Midbrain (tissue), 1 donor: ENCODE measurements around the gene LONP2.
"Not testable (repeated sequence)": the region's sequence is repeated elsewhere in the genome, so short reads cannot be mapped to it uniquely, and the experiment has no call there.

ENCODE experiments used
- DNase-seq: peaks from one replicate; lab custom pipeline; 2025; lab: John Stamatoyannopoulos, UW

Gene LONP2

DNA sequence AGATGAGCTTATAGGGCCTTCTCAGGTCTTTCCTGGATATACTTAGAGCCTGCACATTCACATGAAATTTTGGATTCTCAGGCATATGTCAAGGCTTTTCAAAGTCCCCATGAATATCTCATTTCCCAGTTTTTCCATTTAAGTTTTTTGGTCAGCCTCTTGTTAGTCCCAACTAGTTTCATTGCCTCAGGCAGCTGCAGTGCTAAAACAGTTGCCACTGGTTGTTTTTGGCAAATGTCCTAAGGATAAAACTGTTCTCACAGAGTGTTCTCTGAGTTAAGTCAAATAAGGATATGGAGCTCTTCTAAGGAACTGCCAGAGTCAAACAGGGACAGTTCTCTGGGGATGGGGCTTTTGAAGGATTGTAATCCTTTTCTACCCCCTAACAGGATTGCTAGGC lies 43.1 kb downstream of the LONP2 start:
- no peak for DNase-seq

DNA sequence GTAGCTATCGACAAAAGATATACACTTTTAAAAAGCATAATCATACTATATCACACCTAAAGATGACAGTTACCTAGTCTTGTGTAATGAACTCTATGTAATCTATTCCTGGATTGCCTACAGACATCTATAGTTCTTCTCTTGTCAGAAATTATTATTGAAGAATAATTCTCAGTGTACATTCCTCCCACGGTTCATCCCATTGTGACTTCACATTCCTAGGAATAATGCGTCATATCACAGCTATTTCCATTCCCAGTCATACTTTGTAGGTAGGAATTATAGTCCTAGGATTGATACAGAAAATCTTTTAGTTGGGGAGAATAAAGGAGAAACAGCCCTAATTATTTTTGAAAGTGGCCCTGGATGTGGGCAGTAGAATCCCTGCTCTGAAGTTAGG lies 47.2 kb downstream of the LONP2 start:
- no peak for DNase-seq

GRCh38 chr16:48291754-48292153 lies 47.7 kb downstream of the LONP2 start:
- no peak for DNase-seq

DNA sequence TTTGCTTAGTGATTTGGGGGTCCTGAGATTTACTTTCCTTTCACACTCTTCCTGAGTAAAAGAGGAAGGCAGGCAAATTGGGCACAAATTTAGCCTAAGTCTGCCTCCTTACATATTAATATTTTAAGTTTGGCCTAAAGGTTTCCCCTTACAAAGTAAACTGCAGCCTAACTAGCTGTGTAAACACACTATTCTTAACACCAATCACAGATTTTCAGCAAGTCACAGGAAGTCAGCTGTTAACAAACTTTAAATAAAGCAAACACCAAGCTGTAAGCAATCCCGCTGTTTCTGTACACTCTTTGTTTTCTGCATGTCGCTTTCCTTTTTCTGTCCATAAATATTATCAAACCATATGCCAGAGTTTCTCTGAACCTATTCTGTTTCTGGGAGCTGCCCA lies 48.4 kb downstream of the LONP2 start:
- no peak for DNase-seq

DNA sequence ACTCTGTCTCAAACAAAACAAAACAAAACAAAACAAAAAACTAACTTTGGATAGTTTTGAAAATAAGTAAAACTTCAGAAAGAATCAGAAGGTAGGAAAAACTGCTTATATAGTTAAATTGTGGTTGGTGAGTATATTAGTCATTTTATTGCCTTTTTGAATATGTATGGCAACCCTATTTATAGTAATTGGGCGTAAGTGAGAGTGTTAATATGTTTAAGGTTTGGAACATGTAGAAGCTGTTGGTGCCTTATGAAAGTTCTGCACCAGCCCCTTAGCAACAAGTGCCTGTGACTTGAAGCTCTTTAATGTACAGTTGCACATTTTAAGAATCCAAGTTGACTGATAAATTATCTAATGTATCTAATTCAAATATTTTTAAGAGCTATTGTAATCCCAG lies 50.6 kb downstream of the LONP2 start:
- no peak for DNase-seq

- no peak for DNase-seq
Observed at GRCh38 chr16:48295488-48296281, 51.6 kb downstream of the LONP2 start.

- DNase-seq = no peak
Observed at GRCh38 chr16:48299471-48299870, 55.4 kb downstream of the LONP2 start.

- DNase-seq = no peak
Observed at GRCh38 chr16:48300391-48300856, 56.3 kb downstream of the LONP2 start.

GRCh38 chr16:48308535-48308934 lies 64.4 kb downstream of the LONP2 start:
- no peak for DNase-seq

DNA sequence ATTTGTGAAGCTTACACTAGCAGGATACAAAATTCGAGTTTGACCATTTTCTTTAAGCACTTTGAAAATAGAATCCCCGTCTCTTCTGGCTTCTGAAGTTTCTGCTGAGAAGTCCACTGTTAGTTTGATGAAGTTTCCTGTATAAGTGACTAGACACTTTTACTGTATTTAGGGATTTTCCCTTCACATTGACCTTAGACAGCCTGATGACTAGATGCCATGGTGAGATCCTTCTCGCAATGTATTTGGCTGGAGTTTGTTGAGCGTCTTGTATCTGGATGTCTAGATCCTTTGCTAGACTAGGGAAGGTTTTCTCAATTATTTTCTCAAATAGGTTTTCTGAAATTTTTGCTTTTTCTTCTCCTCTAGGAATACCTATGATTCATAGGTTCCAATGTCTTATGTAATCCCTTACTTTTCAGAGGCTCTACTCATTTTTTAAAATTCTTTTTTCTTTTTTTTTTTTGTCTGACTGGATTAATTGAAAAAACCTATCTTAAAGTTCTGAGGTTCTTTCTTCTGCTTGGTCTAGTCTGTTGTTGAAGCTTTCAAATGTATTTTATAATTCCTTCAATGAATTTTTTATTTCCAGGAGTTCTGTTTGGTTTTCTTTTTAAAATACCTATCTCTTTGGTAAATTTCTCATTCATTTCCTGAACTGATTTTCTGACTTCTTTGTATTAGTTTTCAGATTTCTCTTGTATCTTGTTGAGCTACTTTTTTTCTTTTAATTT lies 67.0 kb downstream of the LONP2 start:
- DNase-seq = no peak

GRCh38 chr16:48313905-48314304 lies 69.8 kb downstream of the LONP2 start:
- not testable (repeated sequence) for DNase-seq

DNA sequence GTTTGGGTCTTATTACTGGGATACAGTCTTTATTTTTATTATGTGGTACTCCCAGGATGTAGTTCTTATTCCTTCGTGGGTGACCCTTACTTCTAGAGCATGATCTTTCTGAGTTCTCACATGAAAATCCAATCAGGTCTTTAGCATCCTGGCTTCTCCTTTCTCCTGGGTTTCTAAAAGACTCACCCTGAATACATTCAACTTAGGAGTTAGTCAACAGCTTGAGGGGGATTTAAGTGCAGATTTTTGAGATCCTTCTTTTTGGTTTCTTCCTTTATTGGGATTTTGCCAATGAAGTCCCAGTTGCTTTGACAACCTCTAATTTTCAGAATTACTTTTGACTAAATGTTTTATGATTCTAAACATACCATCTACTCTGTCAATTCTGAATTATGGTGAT lies 72.9 kb downstream of the LONP2 start:
- no peak for DNase-seq

- DNase-seq = no peak
Observed at GRCh38 chr16:48317614-48318315, 73.7 kb downstream of the LONP2 start.

- peak; percentile 42 for DNase-seq
Observed at GRCh38 chr16:48318630-48319029, 74.5 kb downstream of the LONP2 start.

DNA sequence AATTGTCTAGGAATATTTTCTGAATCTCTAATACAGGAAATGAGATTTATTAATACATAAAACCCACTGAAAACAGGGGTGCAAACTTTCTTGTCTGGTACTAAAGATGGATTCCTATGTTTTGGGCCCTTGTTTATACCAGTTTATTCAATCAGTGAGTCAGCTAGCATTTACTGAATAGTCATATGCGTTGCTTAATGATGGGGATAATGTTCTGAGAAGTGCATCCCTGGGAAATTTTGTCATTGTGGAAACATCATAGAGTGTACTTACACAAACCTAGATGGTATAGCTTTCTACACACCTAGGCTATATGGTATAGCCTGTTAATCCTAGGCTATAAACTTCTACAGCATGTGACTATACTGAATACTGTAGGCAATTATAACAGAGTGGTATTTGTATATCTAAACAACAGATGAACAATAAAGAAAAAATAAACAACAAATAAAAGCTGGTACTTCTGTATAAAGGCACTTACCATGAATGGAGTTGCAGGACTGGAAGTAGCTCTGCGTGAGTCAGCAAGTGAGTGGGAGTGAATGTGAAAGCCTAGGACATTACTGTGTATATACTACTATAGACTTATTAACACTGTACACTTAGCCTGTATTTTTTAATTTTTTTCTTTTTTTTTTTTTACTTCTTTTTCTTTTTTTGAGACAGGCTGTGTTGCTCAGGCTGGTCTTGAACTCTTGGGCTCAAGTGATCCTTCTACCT lies 77.4 kb downstream of the LONP2 start:
- no peak for DNase-seq

DNA sequence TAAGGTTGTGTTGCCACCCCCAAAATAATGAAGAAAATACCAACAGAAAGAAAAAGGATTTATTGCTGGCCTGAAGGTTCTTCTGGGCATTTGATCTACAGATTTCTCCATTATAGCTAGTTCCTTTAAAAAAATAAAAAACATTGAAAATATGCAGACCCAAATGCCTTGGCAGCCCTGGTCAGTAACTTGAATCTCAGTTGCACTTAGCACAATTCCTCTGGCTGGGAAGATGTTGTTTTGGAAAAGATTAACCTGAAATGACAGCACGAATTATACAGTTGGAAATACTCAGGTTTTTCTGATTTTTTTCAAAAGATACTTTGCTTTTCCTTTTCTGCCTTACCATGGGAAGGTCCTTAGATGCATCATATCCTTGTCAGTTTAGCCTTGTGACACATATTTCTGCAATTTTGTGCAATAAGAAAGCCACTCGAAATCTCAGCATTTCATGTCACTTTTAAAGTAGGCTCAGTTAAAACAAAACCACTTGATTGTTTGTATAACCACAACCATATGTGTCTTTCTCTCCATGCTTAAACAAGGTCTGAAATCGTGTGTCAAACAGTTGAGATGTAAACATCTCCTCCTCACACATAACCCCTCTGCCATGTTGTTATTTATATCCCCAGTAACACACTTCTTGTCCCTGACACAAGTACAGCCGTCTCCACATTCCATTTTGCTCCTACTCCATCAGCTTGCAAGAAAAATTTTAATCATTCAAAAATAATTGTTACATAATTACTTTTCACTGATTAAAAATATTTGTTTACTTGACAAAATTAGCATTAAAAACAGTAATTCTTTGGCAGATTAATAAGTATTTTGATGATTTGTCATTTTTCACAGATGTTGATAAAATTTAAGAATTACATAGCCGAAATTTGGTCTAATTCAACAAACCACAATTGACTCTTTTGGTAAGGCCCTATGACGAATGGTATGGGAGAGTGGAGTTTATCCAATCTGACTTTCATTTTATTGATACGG lies 80.0 kb downstream of the LONP2 start:
- DNase-seq = no peak

DNA sequence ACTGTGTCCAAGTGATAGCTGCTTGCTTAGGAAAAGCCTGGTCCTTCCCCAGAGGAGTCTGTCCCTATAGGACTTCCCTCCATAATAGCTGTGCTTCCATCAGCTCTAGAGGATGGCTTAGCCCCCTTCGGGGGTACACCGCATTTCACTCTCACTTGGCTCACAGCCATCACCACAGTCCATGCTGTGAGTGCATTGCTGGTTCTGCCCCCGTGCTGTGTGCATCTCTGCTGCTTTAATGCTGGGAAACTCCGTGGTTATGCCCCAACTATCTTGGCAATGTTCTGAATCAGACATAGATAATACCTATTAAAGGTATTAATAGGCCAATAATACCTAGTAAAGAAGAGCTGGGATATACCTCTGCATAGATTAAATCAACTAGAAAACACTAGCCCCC lies 82.8 kb downstream of the LONP2 start:
- DNase-seq = no peak

- no peak for DNase-seq
Observed at GRCh38 chr16:48329138-48329537, 85.0 kb downstream of the LONP2 start.

GRCh38 chr16:48330189-48330840 lies 86.2 kb downstream of the LONP2 start:
- no peak for DNase-seq

DNA sequence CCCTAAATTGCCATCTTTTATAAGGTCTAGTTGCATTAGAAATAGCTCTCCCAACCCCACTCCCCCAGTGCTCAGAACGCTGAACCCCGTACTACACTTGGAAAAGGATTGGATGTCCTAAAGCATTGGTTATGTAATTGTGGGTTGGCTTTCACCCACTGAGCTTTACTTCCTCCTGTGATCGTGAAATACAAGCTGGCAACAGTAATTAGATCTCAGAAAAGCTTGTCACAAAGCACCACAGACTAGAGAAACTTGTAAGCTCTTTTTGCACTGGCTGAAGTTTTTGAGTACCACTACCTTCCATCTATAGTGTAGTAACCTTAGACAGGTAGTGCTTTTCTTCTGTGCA lies 86.7 kb downstream of the LONP2 start:
- DNase-seq = peak; percentile 47
